ENCODE data around the gene DIAPH2. TPM values are rescaled to one million over a fixed set of nuclear protein-coding genes. Genes with fewer than 3 reads are reported as not detected.

DIAPH2 gene
- total and polyA plus RNA-seq, 2 donors (not counting 1 experiment from before 2014, with no cell fraction given) = 4.2 to 32.4 TPM

DNA sequence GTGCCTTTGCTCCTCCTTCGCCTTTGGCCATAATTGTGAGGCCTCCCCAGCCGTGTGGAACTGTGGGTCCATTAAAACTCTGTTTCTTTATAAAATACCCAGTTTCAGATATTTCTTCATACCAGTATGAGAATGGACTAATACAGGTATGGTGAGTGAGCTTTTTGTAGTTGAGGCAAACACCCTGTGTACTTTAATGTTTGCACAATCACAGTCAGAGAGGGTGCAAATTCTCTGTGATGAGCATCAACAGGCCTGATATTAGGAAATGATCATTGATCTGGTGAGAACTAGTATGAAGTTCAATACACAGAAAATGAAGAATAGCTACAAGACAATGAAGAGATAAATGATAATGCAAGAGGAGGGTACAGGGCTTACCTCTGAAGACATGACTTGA lies 943.7 kb downstream of the DIAPH2 start:
- Histone ChIP-seq H2AFZ (ENCODE audit: insufficient read depth, low read depth, low read length, poor library complexity, severe bottlenecking) (no peak overlapping the region), H3K9ac (ENCODE audit: low read length) (no peak overlapping the region), H3K27me3 (replicated peaks in 1 of 4; ENCODE audit: control extremely low read depth in 1 of 4, control insufficient read depth in 3 of 4, insufficient read depth in 4 of 4, low read length in 3 of 4) (no peaks in the 10 kb centered on the region), H3K9me3 (ENCODE audit: control extremely low read depth in 1 of 3, control insufficient read depth in 2 of 3, insufficient read depth in 1 of 3, low read length in 2 of 3) (no peaks in the 10 kb centered on the region), H3K79me2 (ENCODE audit: control insufficient read depth, insufficient read depth, low read length) (no peaks in the 10 kb centered on the region), H3K27ac (ENCODE audit: low read length in 2 of 2) (no peak overlapping the region), H3K4me1 (ENCODE audit: control insufficient read depth in 2 of 2, insufficient read depth in 2 of 2, low read length in 2 of 2) (no peaks in the 10 kb centered on the region), H4K20me1 (ENCODE audit: control insufficient read depth, insufficient read depth, low read length, poor library complexity, severe bottlenecking) (no peaks in the 10 kb centered on the region), H3K4me3 (ENCODE audit: control extremely low read depth in 1 of 5, extremely low read depth in 1 of 5, insufficient read depth in 1 of 5, low read depth in 2 of 5, low read length in 4 of 5) (no peak overlapping the region), H3K4me2 (replicated peaks; ENCODE audit: low read depth, low read length, poor library complexity, severe bottlenecking) (no peak overlapping the region), H3K36me3 (replicated peaks in 1 of 2; ENCODE audit: control extremely low read depth in 1 of 2, control insufficient read depth in 1 of 2, extremely low read depth in 1 of 2, insufficient read depth in 2 of 2, low read length in 1 of 2) (no peaks in the 10 kb centered on the region)
- no peak overlapping the region for H3K4me3 Mint-ChIP-seq
- DNase-seq (no peak), ATAC-seq (ENCODE audit: low read depth) (no peak)
- POLR2A ChIA-PET = no interaction called here
- TF ChIP-seq, protein P1, sequence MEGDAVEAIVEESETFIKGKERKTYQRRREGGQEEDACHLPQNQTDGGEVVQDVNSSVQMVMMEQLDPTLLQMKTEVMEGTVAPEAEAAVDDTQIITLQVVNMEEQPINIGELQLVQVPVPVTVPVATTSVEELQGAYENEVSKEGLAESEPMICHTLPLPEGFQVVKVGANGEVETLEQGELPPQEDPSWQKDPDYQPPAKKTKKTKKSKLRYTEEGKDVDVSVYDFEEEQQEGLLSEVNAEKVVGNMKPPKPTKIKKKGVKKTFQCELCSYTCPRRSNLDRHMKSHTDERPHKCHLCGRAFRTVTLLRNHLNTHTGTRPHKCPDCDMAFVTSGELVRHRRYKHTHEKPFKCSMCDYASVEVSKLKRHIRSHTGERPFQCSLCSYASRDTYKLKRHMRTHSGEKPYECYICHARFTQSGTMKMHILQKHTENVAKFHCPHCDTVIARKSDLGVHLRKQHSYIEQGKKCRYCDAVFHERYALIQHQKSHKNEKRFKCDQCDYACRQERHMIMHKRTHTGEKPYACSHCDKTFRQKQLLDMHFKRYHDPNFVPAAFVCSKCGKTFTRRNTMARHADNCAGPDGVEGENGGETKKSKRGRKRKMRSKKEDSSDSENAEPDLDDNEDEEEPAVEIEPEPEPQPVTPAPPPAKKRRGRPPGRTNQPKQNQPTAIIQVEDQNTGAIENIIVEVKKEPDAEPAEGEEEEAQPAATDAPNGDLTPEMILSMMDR (IDR thresholded peaks at IDR 0.05) = no peak
- no peak for TF ChIP-seq EZH2 (IDR thresholded peaks at IDR 0.05; ENCODE audit: borderline replicate concordance, insufficient read depth, low read depth, low read length, poor library complexity, severe bottlenecking)
- CTCF ChIA-PET = no interaction called here
- no peaks in the 10 kb centered on the region for H3K9me3 Mint-ChIP-seq (ENCODE audit: insufficient read depth)
- no peak overlapping the region for H3K27ac Mint-ChIP-seq
- 80% methylated on average over 1 of the region's 2 CpGs for WGBS (ENCODE audit: insufficient coverage)
- H3K4me1 Mint-ChIP-seq = no peaks in the 10 kb centered on the region
- H3K27me3 Mint-ChIP-seq = peaks cover 8% of the 10 kb centered on the region
- intact Hi-C loops (cut with micrococcal nuclease) = no loop called here

DNA sequence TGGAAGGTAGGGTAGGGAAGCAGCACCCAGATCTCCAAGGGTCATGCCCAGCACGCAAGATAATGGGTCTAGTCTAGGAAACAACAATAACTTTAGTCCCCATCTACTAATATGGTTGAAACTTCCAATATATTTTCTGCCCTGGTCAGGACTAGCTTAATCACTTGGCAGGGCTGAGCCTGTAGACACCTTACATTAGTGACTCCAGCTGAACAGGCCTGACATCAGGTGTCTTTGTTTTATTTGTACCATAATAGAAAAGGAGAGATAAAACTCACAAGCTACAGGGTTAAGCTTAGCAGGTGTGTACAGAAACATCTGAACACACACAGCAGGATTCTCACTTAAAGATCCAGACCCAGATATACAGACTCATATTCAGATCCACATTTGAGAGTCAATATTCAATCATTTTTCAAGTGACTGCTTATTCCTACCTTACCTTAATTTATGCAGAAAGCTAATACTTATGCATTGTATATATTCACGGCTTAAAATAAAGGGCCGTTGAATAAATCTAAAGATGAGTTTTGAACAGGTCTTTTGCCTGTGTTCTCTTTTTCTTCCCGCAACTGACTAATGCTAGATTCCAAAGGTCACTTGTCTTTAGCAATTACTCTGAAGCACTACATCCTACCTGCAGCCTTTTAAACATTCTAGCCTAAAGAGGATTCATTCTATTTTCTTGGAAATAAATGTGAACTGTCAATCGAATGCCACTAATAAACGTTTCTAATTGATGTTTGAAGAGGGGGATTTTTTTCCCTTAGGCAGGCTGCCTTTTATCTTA lies 944.4 kb downstream of the DIAPH2 start:
- intact Hi-C loops (cut with micrococcal nuclease) = no loop called here
- ChIA-PET CTCF (no interaction called here), POLR2A (no interaction called here)
- H3K27ac ChIP-seq (ENCODE audit: low read length in 2 of 2) = no peak overlapping the region
- ATAC-seq (ENCODE audit: low read depth) (no peak), DNase-seq (no peak)
- no CpG with 5 or more reads among the region's 6 CpGs for WGBS (ENCODE audit: insufficient coverage)
- H3K36me3 ChIP-seq (replicated peaks in 1 of 2; ENCODE audit: control extremely low read depth in 1 of 2, control insufficient read depth in 1 of 2, extremely low read depth in 1 of 2, insufficient read depth in 2 of 2, low read length in 1 of 2) = no peaks in the 10 kb centered on the region
- H3K9me3 Mint-ChIP-seq (ENCODE audit: insufficient read depth) = no peaks in the 10 kb centered on the region
- no peaks in the 10 kb centered on the region for H3K4me1 ChIP-seq (ENCODE audit: control insufficient read depth in 2 of 2, insufficient read depth in 2 of 2, low read length in 2 of 2)
- H3K4me2 ChIP-seq (replicated peaks; ENCODE audit: low read depth, low read length, poor library complexity, severe bottlenecking) = no peak overlapping the region
- H3K27me3 Mint-ChIP-seq = peaks cover 8% of the 10 kb centered on the region
- H3K4me3 Mint-ChIP-seq = no peak overlapping the region
- no peak overlapping the region for H3K4me3 ChIP-seq (ENCODE audit: control extremely low read depth in 1 of 5, extremely low read depth in 1 of 5, insufficient read depth in 1 of 5, low read depth in 2 of 5, low read length in 4 of 5)
- H4K20me1 ChIP-seq (ENCODE audit: control insufficient read depth, insufficient read depth, low read length, poor library complexity, severe bottlenecking) = no peaks in the 10 kb centered on the region
- no peak overlapping the region for H2AFZ ChIP-seq (ENCODE audit: insufficient read depth, low read depth, low read length, poor library complexity, severe bottlenecking)
- H3K9ac ChIP-seq (ENCODE audit: low read length) = no peak overlapping the region
- no peak overlapping the region for H3K27ac Mint-ChIP-seq
- H3K9me3 ChIP-seq (ENCODE audit: control extremely low read depth in 1 of 3, control insufficient read depth in 2 of 3, insufficient read depth in 1 of 3, low read length in 2 of 3) = no peaks in the 10 kb centered on the region
- no peaks in the 10 kb centered on the region for H3K27me3 ChIP-seq (replicated peaks in 1 of 4; ENCODE audit: control extremely low read depth in 1 of 4, control insufficient read depth in 3 of 4, insufficient read depth in 4 of 4, low read length in 3 of 4)
- H3K4me1 Mint-ChIP-seq = no peaks in the 10 kb centered on the region
- H3K79me2 ChIP-seq (ENCODE audit: control insufficient read depth, insufficient read depth, low read length) = no peaks in the 10 kb centered on the region
- TF ChIP-seq, protein P1 (IDR thresholded peaks at IDR 0.05) = no peak
- TF ChIP-seq EZH2 (IDR thresholded peaks at IDR 0.05; ENCODE audit: borderline replicate concordance, insufficient read depth, low read depth, low read length, poor library complexity, severe bottlenecking) = no peak

All from B cell (primary cell).